Vagina (tissue), 2 donors: ENCODE measurements around the gene TPP2.

Source experiments
- POLR2A ChIP-seq, 2 donors: fragments of 450-650 bp; IDR thresholded peaks; one replicate each; pipeline ENCODE4 v1.6.1; 2017; ENCODE audit warnings: antibody characterized with exemption in 2 of 2, mild to moderate bottlenecking in 2 of 2, moderate library complexity in 2 of 2
- TF ChIP-seq, protein P1 (sequence below), 3 experiments: fragments of 450-650 bp in 2 of 3; fragments of 200-600 bp in 1 of 3; sonication (generic) in 1 of 3; IDR thresholded peaks; one replicate each; pipeline ENCODE4 v1.5.1; 2017 to 2019; ENCODE audit warnings: antibody characterized with exemption in 3 of 3, mild to moderate bottlenecking in 2 of 3, moderate library complexity in 2 of 3

DNA sequence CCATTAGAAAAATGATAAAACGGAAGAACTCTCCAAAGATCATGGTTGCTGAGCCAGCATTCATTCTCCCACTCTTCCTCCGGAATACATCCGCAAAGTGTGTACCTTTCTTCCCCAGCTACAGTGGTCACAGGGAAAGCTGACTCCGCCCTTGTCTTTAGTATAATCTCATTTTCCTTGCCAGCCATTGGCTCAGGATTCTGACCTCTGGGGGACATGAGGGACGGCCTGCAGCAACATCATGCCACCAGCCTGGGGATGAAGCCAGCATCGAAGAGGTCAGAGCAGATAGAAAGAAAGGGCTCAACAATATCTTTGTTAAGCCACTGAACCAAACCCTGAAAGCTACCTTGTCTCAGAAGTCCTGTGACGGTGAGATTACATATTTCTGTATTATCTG, 46.3 kb upstream of the TPP2 start:
- TF ChIP-seq, protein P1, sequence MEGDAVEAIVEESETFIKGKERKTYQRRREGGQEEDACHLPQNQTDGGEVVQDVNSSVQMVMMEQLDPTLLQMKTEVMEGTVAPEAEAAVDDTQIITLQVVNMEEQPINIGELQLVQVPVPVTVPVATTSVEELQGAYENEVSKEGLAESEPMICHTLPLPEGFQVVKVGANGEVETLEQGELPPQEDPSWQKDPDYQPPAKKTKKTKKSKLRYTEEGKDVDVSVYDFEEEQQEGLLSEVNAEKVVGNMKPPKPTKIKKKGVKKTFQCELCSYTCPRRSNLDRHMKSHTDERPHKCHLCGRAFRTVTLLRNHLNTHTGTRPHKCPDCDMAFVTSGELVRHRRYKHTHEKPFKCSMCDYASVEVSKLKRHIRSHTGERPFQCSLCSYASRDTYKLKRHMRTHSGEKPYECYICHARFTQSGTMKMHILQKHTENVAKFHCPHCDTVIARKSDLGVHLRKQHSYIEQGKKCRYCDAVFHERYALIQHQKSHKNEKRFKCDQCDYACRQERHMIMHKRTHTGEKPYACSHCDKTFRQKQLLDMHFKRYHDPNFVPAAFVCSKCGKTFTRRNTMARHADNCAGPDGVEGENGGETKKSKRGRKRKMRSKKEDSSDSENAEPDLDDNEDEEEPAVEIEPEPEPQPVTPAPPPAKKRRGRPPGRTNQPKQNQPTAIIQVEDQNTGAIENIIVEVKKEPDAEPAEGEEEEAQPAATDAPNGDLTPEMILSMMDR (IDR thresholded peaks at IDR 0.05), result no peak
- no peak for TF ChIP-seq POLR2A (IDR thresholded peaks at IDR 0.05)
